K562 (cell line): ENCODE data around the gene PRRX1. TPM values are rescaled to one million over a fixed set of nuclear protein-coding genes. Genes with fewer than 3 reads are reported as not detected.

Experiments used
- ATAC-seq: fragments of 200-7000 bp; cut with Tn5 transposase; 3 replicates; pipeline ENCODE4 v1.9.1; 2020; ENCODE audit warnings: moderate library complexity
- BruUV-seq: library from RNA; stranded (reverse); fragments of 400-500 nt; replicated peaks from 2 replicates; lab custom pipeline; 2021; lab: Mats Ljungman, UMichigan
- CTCF ChIA-PET: fragments of 300-600 bp; formaldehyde crosslinking; extraction: SDS; loops from one replicate; lab custom pipeline; 2021; ENCODE audit warnings: low intra/inter-chr PET ratio; lab: Yijun Ruan, JAX
- POLR2A ChIA-PET: fragments of 300-600, 350-650 bp; sonication (Branson Sonifier 250); formaldehyde crosslinking; extraction: SDS; loops from one replicate; lab custom pipeline; 2021; ENCODE audit warnings: antibody characterized with exemption, inconsistent platforms; lab: Yijun Ruan, JAX
- DNase-seq, 4 experiments: peaks; one replicate each; pipeline versions ENCODE4 v3.0.0 to v3.0.0-alpha.2; 2011 to 2018; ENCODE audit warnings: low spot score in 3 of 4, mixed read lengths in 3 of 4; ENCODE audit errors: extremely low read depth in 1 of 4
- FAIRE-seq: peaks from 2 replicates; lab custom pipeline; 2011; peaks lifted over from hg19 to GRCh38; lab: Jason Lieb, UNC
- H2AFZ ChIP-seq: 2 replicates; pipeline ENCODE4 v1.6.0; 2011; ENCODE audit warnings: low read depth, low read length, control low read depth, inconsistent platforms
- H3K27ac ChIP-seq: fragments of 200-600 bp; 3 replicates; pipeline ENCODE4 v1.8.0; 2011; ENCODE audit warnings: low read depth, mild to moderate bottlenecking, control low read depth, inconsistent platforms, low read length, moderate library complexity, mixed read lengths; ENCODE audit errors: extremely low read depth
- H3K27me3 ChIP-seq, 2 experiments: fragments of 300-600 bp in 1 of 2; 2 replicates in 1 of 2; 3 replicates in 1 of 2; pipeline versions ENCODE4 v1.6.0 to v1.8.0; 2011; ENCODE audit warnings: inconsistent platforms in 2 of 2, low read length in 2 of 2, mild to moderate bottlenecking in 1 of 2, mixed read lengths in 1 of 2, moderate library complexity in 1 of 2; ENCODE audit not compliant: control insufficient read depth in 2 of 2, insufficient read depth in 2 of 2
- H3K36me3 ChIP-seq: fragments of 300-600 bp; 3 replicates; pipeline ENCODE4 v1.8.0; 2011; ENCODE audit warnings: mild to moderate bottlenecking, low read length, inconsistent platforms; ENCODE audit not compliant: control insufficient read depth, insufficient read depth
- H3K4me1 ChIP-seq, 2 experiments: fragments of 200-600 bp in 1 of 2; replicated peaks in 1 of 2; 2 replicates in 1 of 2; 3 replicates in 1 of 2; pipeline versions ENCODE4 v1.5.1 to v1.8.0; 2011; ENCODE audit warnings: inconsistent platforms in 2 of 2, low read length in 2 of 2, mild to moderate bottlenecking in 1 of 2, mixed read lengths in 1 of 2, moderate library complexity in 1 of 2; ENCODE audit not compliant: control insufficient read depth in 2 of 2, insufficient read depth in 2 of 2
- H3K4me2 ChIP-seq: 2 replicates; pipeline ENCODE4 v1.6.1; 2011; ENCODE audit warnings: low read length, control low read depth, inconsistent platforms, mixed read lengths; ENCODE audit not compliant: insufficient read depth
- H3K4me3 ChIP-seq: fragments of 200-600 bp; sonication (generic), shearing (Covaris generic); 2 replicates; pipeline ENCODE4 v1.5.1; 2016; ENCODE audit warnings: control low read depth, inconsistent platforms
- H3K79me2 ChIP-seq: fragments of 200-600 bp; 3 replicates; pipeline ENCODE4 v1.8.0; 2011; ENCODE audit warnings: low read length, inconsistent platforms; ENCODE audit not compliant: control insufficient read depth, insufficient read depth
- H3K9ac ChIP-seq, 2 experiments: 2 replicates each; pipeline versions ENCODE4 v1.6.0 to v1.6.1; 2011; ENCODE audit warnings: low read depth in 2 of 2, low read length in 2 of 2, control low read depth in 1 of 2, inconsistent platforms in 1 of 2, mild to moderate bottlenecking in 1 of 2, mixed read lengths in 1 of 2; ENCODE audit not compliant: insufficient read depth in 1 of 2
- H3K9me1 ChIP-seq: one replicate; pipeline ENCODE4 v1.6.0; 2011; ENCODE audit warnings: inconsistent platforms, mild to moderate bottlenecking, low read length, moderate library complexity; ENCODE audit not compliant: control insufficient read depth, insufficient read depth
- H3K9me3 ChIP-seq: replicated peaks from 2 replicates; pipeline ENCODE4 v1.5.1; 2011; ENCODE audit warnings: low read depth, low read length, inconsistent platforms; ENCODE audit not compliant: control insufficient read depth, insufficient read depth
- H4K20me1 ChIP-seq: replicated peaks from 2 replicates; pipeline ENCODE4 v1.6.1; 2011; ENCODE audit warnings: low read length, inconsistent platforms, mixed read lengths; ENCODE audit not compliant: control insufficient read depth, insufficient read depth
- CEBPG ChIP-seq, 3 experiments: fragments of 200-800 bp in 1 of 3; sonication (Bioruptor generic) in 1 of 3; sonication (generic) in 1 of 3; formaldehyde crosslinking in 1 of 3; IDR thresholded peaks in 2 of 3; conservative IDR thresholded peaks in 1 of 3; 2 replicates each; pipeline versions ENCODE4 v1.6.1 to v1.8.0; 2016 to 2022; ENCODE audit warnings: missing compliant biosample characterization in 2 of 3, missing genetic modification characterization in 2 of 3, mild to moderate bottlenecking in 1 of 3, missing genetic modification reagents in 1 of 3
- DLX4 ChIP-seq: fragments of 250-450 bp; sonication (Bioruptor Pico); IDR thresholded peaks from 2 replicates; pipeline ENCODE4 v1.6.1; 2021; ENCODE audit warnings: mild to moderate bottlenecking
- FOXK2 ChIP-seq, 2 experiments: fragments of 450-650 bp; IDR thresholded peaks in 1 of 2; conservative IDR thresholded peaks in 1 of 2; 2 replicates each; pipeline ENCODE4 v1.6.1; 2016; ENCODE audit warnings: low read depth in 2 of 2, mild to moderate bottlenecking in 1 of 2
- MYNN ChIP-seq, 2 experiments: sonication (generic); formaldehyde crosslinking in 1 of 2; IDR thresholded peaks; 2 replicates each; pipeline versions ENCODE4 v1.5.0 to v1.6.1; 2016 to 2020; ENCODE audit warnings: antibody characterized with exemption in 1 of 2, missing genetic modification reagents in 1 of 2
- NONO ChIP-seq, 2 experiments: fragments of 200-400 bp in 1 of 2; fragments of 450-650 bp in 1 of 2; formaldehyde crosslinking in 1 of 2; IDR thresholded peaks; 2 replicates each; pipeline ENCODE4 v1.6.1; 2017; ENCODE audit warnings: low read depth in 2 of 2, mild to moderate bottlenecking in 2 of 2, moderate library complexity in 2 of 2, low read length in 1 of 2
- PHB ChIP-seq: fragments of 250-450 bp; sonication (Bioruptor Pico); IDR thresholded peaks from 2 replicates; pipeline ENCODE4 v1.5.0; 2021
- ZFP36 ChIP-seq: fragments of 150-350 bp; IDR thresholded peaks from 2 replicates; pipeline ENCODE4 v1.6.1; 2018; ENCODE audit warnings: low read length, low read depth; ENCODE audit not compliant: partially characterized antibody
- in situ Hi-C: fragments of 300-500 bp; cut with MboI; formaldehyde crosslinking; loops from 4 replicates; pipeline ENCODE4 v1.15.0; 2018; ENCODE audit warnings: inconsistent platforms, mixed read lengths
- intact Hi-C: fragments of 100-400 bp; cut with micrococcal nuclease; formaldehyde crosslinking; loops from 2 replicates; pipeline ENCODE4 v1.14.2; 2022
- polyA plus RNA-seq, 8 experiments: library from polyadenylated mRNA; depleted of rRNA in 4 of 8; stranded (reverse) in 5 of 8; unstranded in 3 of 8; fragments of >200 nt; fragmentation: Nextera tagmentation in 2 of 8; fragmentation: Illumina TruSeq in 1 of 8; extraction: Ambion mirVana in 2 of 8; extraction: Trizol in 1 of 8; gene quantifications; 2 replicates each; pipeline versions ENCODE4 v1.2.1 to v1.2.3, GENCODE V29; 2011 to 2014; ENCODE audit warnings: inconsistent platforms in 1 of 8, missing spikeins in 1 of 8
- total RNA-seq, 7 experiments: library from RNA; depleted of rRNA in 6 of 7; stranded (reverse); fragments of >200 nt in 6 of 7; fragmentation: Illumina TruSeq in 2 of 7; extraction: Trizol in 2 of 7; gene quantifications; 2 replicates each; pipeline versions ENCODE4 v1.2.1 to v1.2.3, GENCODE V29; 2011 to 2021; ENCODE audit warnings: low replicate concordance in 1 of 7
- TF ChIP-seq, protein P1 (sequence below), 2 experiments: fragments of 450-650 bp in 1 of 2; sonication (generic) in 1 of 2; formaldehyde crosslinking in 1 of 2; IDR thresholded peaks in 1 of 2; conservative IDR thresholded peaks in 1 of 2; 2 replicates each; pipeline versions ENCODE4 v1.6.1 to v1.8.1; 2016 to 2023; ENCODE audit warnings: mild to moderate bottlenecking in 2 of 2, moderate library complexity in 2 of 2, inconsistent platforms in 1 of 2, missing genetic modification reagents in 1 of 2

The PRRX1 gene
- total and polyA plus RNA-seq, 9 of the 15 experiments (the other 6 are each of a cell fraction or from before 2014, with no cell fraction given): not detected

GRCh38 chr1:170697316-170697715, 33.4 kb downstream of the PRRX1 start:
- Histone ChIP-seq H3K4me2 (no peak overlapping the region), H4K20me1 (no peaks in the 10 kb centered on the region), H3K27ac (no peak overlapping the region), H3K36me3 (no peaks in the 10 kb centered on the region), H3K9me3 (no peaks in the 10 kb centered on the region), H3K27me3 (no peaks in the 10 kb centered on the region), H3K9ac (no peak overlapping the region), H3K4me1 (no peaks in the 10 kb centered on the region), H3K4me3 (no peak overlapping the region), H2AFZ (no peak overlapping the region), H3K9me1 (no peaks in the 10 kb centered on the region), H3K79me2 (no peaks in the 10 kb centered on the region)
- DNase-seq (no peak), FAIRE-seq (no peak), ATAC-seq (no peak)
- ChIA-PET CTCF (no interaction called here), POLR2A (no interaction called here)
- in situ Hi-C loops (no loop called here), intact Hi-C loops (no loop called here)
- BruUV-seq: no TSS peak
- TF ChIP-seq, protein P1, sequence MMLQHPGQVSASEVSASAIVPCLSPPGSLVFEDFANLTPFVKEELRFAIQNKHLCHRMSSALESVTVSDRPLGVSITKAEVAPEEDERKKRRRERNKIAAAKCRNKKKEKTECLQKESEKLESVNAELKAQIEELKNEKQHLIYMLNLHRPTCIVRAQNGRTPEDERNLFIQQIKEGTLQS (IDR thresholded peaks at IDR 0.05): peak; percentile 23; the same call in 1 of the 2 replicates
- TF ChIP-seq, protein P1 (CRISPR knock-in tag; conservative IDR thresholded peaks at IDR 0.05): no peak
- TF ChIP-seq NONO (IDR thresholded peaks at IDR 0.05; ENCODE audit: low read depth in 2 of 2, low read length in 1 of 2) (no peak), CEBPG (CRISPR knock-in tag; IDR thresholded peaks at IDR 0.05) (no peak), CEBPG (tag; conservative IDR thresholded peaks at IDR 0.05 in 1 of 2, IDR thresholded peaks at IDR 0.05 in 1 of 2) (peak in 1 of 2 experiments; percentile 51; a peak in 2 of 4 replicates), MYNN (IDR thresholded peaks at IDR 0.05) (no peak), MYNN (CRISPR knock-in tag; IDR thresholded peaks at IDR 0.05) (no peak), ZFP36 (no peak), DLX4 (CRISPR knock-in tag) (no peak), FOXK2 (conservative IDR thresholded peaks at IDR 0.05 in 1 of 2, IDR thresholded peaks at IDR 0.05 in 1 of 2; ENCODE audit: low read depth in 2 of 2) (no peak), PHB (CRISPR knock-in tag) (no peak)
